BE2C (cell line): ENCODE data around the gene ACRBP.
A peak's percentile ranks its signal among the peaks of the same experiment; 100 is the strongest.

ENCODE experiments used
- DNase-seq: peaks from one replicate; pipeline ENCODE4 v3.0.0-alpha.2; 2020
- H3K27me3 ChIP-seq: fragments of 250-450 bp; sonication (Bioruptor Pico); 2 replicates; pipeline ENCODE4 v1.5.1; 2020; ENCODE audit warnings: mild to moderate bottlenecking
- H3K36me3 ChIP-seq: fragments of 250-450 bp; sonication (Bioruptor Pico); 2 replicates; pipeline ENCODE4 v1.5.1; 2020; ENCODE audit warnings: mild to moderate bottlenecking
- H3K4me1 ChIP-seq: fragments of 250-450 bp; sonication (Bioruptor Pico); 2 replicates; pipeline ENCODE4 v1.5.1; 2020
- H3K4me3 ChIP-seq: 2 replicates; pipeline ENCODE4 v1.5.1; 2011; ENCODE audit warnings: low read depth, low read length
- H3K9me3 ChIP-seq: fragments of 250-450 bp; sonication (Bioruptor Pico); 2 replicates; pipeline ENCODE4 v1.5.1; 2020
- CTCF ChIP-seq: IDR thresholded peaks from 2 replicates; pipeline ENCODE4 v1.5.1; 2012; ENCODE audit warnings: mild to moderate bottlenecking, low read depth, low read length

Gene ACRBP

DNA sequence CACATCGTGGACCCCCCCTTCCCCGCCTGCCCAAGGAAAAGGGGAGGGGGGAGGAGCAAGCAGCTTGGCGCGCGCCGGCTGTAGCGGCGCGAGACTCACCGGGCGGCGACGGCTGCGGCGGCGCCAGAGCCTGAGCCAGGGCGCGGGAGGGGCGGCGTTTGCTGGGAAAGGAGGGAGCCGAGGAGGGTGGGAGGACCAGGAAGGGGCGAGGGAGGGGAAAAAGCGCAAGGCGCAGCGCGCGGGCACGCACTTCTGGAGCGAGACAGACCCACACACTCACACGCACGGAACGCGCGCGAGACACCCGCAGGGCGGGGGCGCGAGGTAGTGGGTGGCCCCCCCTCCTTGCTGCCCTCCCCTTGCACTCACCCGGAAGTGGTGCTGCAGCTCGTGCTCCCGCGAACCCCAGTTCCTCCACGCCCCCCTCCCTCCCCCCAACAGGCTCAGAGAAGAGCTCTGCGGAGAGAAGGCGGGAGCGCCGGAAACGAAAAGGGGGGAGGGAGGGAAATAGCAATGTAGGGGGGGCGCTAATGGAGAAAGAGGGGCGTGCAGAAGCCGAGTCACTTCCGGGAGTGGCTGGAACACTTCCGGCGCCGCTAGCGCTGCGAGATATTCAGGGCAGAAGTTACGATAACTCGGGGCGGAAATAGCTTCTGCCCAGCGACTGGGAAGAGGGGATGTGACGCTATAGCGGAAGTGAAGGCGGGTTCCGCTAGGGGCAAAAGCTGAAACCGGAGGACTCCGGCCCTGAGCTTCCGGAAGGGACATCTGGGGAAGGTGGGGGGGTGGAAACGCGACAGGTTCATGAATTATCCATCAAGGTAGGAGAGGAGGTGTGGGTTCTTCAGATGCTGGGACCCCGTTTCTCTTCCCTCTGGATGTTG, 42.0 kb upstream of the ACRBP start, which contains the start of gene ZNF384:
ZNF384 (minus strand) TSS at position 377 of the 884 bp plus-strand sequence. CDS start 9,855 bp downstream, outside the sequence.
- no peaks in the 10 kb centered on the region for H3K9me3 ChIP-seq
- peak within 1 kb of the TSS; percentile 79 for H3K4me3 ChIP-seq
- peak; percentile 96 for DNase-seq
- H3K27me3 ChIP-seq, result no peaks in the 10 kb centered on the region
- TF ChIP-seq CTCF, result peak; percentile 11; the same call in 1 of the 2 replicates
- H3K36me3 ChIP-seq, result peaks cover 10% of the 10 kb centered on the region
- H3K4me1 ChIP-seq, result no peaks in the 10 kb centered on the region

- TF ChIP-seq CTCF, result no peak
- Histone ChIP-seq H3K36me3 (peaks cover 17% of the 10 kb centered on the region), H3K9me3 (no peaks in the 10 kb centered on the region), H3K4me3 (peak overlapping the region; percentile 79), H3K4me1 (no peaks in the 10 kb centered on the region), H3K27me3 (no peaks in the 10 kb centered on the region)
- peak; percentile 35 for DNase-seq
These were observed 41.3 kb upstream of the ACRBP start for GRCh38 chr12:6688543-6688998.

- no peak for TF ChIP-seq CTCF
- Histone ChIP-seq H3K4me3 (no peak overlapping the region), H3K27me3 (no peaks in the 10 kb centered on the region), H3K9me3 (no peaks in the 10 kb centered on the region), H3K4me1 (no peaks in the 10 kb centered on the region), H3K36me3 (peaks cover 17% of the 10 kb centered on the region)
- DNase-seq, result no peak
These were observed 38.6 kb upstream of the ACRBP start for GRCh38 chr12:6685814-6686213.

GRCh38 chr12:6684609-6685008, 37.4 kb upstream of the ACRBP start:
- Histone ChIP-seq H3K4me3 (no peak overlapping the region), H3K9me3 (no peaks in the 10 kb centered on the region), H3K27me3 (no peaks in the 10 kb centered on the region), H3K36me3 (peaks cover 25% of the 10 kb centered on the region), H3K4me1 (no peaks in the 10 kb centered on the region)
- DNase-seq, result peak; percentile 67
- TF ChIP-seq CTCF, result peak; percentile 84

DNA sequence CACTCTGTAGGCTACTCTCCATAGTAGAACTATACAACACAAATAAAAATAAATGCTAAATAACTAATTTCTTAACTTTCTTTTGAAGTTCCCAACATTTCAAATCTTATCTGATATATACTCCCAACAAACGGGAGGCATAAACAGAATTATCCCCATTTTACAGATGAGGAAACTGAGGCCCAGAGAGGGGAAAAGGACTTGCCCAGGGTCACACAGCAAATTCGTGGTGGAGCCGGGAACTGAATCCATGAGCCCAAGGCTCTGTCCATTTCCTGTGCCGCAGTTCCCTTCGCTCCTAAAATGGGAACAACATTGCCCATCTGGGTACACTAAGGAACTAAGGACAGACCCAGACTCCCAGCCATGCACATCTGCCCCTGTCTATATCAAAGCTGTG, 29.7 kb upstream of the ACRBP start:
- H3K9me3 ChIP-seq, result no peaks in the 10 kb centered on the region
- H3K27me3 ChIP-seq, result no peaks in the 10 kb centered on the region
- TF ChIP-seq CTCF, result no peak
- H3K36me3 ChIP-seq, result peaks cover 80% of the 10 kb centered on the region
- DNase-seq, result no peak
- no peaks in the 10 kb centered on the region for H3K4me1 ChIP-seq
- no peak overlapping the region for H3K4me3 ChIP-seq

- peaks cover 92% of the 10 kb centered on the region for H3K36me3 ChIP-seq
- no peaks in the 10 kb centered on the region for H3K4me1 ChIP-seq
- no peak for DNase-seq
- no peaks in the 10 kb centered on the region for H3K9me3 ChIP-seq
- H3K4me3 ChIP-seq, result no peak overlapping the region
- TF ChIP-seq CTCF, result no peak
- no peaks in the 10 kb centered on the region for H3K27me3 ChIP-seq
These were observed 24.9 kb upstream of the ACRBP start for GRCh38 chr12:6672143-6672542.
